ACHN (cell line): ENCODE data around the gene ZMYND15.
A peak's percentile ranks its signal among the peaks of the same experiment; 100 is the strongest.

ENCODE experiments used
- DNase-seq: peaks from one replicate; pipeline ENCODE4 v3.0.0-alpha.2; 2015
- in situ Hi-C: cut with HindIII; loops from 2 replicates; pipeline ENCODE4 v1.10.0; 2017; ENCODE audit warnings: low sequenced_read_pairs, low pct_ligation_motif_present, low pct_unique_long_range_greater_than_20kb

Gene ZMYND15

DNA sequence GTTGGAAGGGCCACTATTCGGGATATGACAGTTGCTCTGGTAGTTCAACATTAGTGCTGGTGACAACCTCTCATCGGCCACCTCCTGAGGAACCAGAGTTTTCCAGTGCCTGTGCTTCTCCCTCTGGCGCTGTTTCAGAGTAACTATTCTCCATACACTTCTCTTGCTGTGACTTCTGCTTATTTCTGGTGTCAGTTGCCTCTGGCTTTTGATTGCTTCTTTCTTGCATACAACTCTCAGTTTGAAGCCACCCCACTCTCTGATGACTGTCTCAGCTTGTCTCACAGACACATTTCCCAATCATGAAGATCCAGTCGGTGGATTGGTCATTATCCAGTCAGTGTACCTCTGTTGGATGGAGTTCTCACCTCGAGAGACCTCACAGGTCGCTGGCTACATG, 28.7 kb downstream of the ZMYND15 start:
- DNase-seq, result no peak
- in situ Hi-C loops, result no loop called here

DNA sequence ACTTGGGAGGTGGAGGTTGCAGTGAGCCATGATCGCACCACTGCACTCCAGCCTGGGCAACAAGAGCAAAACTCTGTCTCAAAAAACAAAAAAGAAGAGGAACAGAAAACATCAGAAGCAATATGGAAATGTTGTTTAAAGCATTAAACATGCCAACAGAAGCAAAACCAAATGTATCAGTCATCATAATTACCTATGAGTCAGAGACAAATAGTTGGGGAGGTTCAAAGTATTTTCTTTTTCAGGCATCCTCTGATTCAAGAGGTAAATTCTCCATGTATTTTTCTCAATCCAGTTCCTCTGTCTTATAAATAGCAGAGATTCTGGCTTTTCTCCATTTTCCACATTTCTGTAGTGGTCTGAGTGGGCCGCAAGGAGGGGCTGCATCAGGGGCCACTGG, 30.0 kb downstream of the ZMYND15 start:
- in situ Hi-C loops, result no loop called here
- DNase-seq, result no peak

DNA sequence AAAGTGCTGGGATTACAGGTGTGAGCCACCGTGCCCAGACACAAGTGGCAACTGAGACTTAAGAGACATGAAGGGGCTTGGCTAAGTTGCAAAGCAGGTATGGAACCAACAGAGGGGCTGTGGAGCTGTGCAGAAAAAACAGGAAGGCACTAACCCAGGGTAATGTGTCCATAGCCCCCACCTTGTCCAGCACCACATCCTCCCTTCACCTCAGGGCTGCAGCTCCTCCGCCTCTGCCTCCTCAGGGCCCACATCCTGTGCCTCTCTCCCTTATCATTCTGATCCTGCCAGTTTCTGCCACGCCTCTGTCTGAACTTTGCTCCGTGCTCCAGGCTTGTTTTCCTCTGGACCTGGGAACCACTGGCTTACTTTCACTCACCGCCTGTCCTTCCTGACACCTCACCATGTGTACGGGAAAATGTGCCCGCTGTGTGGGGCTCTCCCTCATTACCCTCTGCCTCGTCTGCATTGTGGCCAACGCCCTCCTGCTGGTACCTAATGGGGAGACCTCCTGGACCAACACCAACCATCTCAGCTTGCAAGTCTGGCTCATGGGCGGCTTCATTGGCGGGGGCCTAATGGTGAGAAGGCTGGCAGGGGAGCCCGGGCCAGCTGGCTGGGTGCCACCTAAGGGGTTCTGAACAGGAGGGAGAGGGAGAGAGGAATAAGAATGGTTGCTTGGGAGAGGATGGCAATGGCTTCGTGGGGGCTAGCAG, 32.0 kb downstream of the ZMYND15 start, which contains the start of gene TM4SF5:
TSS of gene TM4SF5 (plus strand) at position 368 of the 716 bp plus-strand sequence. CDS start at position 405, 37 bp downstream.
- no peak for DNase-seq
- in situ Hi-C loops, result no loop called here

DNA sequence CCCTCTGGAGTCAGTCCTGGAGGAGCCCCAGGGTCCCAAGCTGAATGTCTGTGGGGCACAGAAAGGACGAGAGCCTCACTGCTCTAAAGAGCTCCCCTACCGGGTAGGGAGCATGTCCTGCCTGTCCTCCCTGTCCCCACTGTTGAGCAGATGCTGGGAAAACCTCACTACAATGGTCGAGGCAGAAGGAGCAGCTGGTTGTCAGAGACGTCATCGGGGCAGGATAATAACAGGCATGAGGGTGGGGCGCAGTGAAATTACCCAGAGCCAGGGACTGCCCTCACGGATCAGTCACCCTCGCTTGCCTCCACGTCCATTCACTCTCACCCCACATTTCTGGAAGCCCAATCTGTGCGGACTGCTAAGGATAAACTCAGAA, 32.6 kb downstream of the ZMYND15 start:
- in situ Hi-C loops, result no loop called here

DNA sequence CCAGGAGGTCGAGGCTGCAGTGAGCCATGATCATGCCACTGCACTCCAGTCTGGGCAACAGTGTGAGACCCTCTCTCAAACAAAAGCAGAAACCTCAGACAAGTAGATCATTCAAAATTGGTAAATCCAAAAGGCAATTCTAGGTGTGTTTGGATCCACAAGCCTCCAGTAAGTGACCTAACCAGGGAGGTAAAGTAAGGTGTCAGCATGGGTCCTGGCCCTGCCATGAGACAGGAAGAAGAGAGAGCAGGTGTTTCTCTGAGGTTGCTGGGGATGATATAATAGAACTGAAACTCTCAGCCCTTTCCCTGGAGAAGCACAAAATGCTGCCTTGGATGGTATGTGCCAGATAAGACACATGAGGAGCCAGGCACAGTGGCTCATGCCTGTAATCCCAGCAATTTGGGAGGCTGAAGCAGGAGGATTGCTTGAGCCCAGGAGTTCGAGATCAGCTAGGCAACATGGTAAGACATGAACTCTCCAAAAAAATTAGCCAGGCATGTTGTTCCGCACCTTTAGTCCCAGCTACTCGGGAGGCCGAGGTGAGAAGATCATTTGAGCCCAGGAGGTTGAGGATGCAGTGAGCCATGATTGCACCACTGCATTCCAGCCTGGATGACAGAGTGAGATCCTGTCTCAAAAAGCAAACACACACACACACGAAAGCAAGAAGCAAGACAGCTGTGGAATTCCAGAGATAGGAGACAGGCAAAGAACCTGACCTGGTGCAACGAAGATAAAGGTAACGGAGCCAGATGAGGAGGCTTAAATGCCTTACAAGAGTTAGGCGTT, 38.5 kb downstream of the ZMYND15 start:
- no peak for DNase-seq
- in situ Hi-C loops, result no loop called here

More for the DNA sequence above, 32.6 kb downstream of the ZMYND15 start:
- no peak for DNase-seq

DNA sequence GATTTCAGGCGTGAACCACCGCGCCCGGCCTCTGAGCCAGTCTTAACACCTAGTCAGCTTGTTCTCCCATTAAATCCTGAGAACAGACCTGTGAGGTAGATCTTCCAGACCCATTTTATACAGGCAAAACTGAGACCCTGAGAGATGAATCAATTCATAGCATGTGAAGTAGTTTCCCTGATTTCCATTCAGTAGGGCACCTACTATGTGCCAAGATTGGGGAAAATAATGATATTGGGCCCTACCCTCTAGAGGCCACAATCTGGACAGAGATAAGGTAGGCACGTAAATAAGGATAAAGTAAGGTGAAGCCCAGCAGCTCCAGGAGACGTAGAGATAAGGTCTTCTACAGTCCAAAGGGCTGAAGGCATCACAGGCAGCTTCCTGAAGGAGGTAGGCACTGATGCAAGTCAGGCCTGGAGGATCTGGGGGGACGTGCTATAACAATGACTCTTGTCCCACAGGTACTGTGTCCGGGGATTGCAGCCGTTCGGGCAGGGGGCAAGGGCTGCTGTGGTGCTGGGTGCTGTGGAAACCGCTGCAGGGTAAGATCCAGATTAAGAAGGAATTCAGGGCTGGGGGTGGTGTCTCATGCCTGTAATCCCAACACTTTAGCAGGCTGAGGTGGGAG, 40.8 kb downstream of the ZMYND15 start:
- in situ Hi-C loops, result no loop called here
- no peak for DNase-seq

DNA sequence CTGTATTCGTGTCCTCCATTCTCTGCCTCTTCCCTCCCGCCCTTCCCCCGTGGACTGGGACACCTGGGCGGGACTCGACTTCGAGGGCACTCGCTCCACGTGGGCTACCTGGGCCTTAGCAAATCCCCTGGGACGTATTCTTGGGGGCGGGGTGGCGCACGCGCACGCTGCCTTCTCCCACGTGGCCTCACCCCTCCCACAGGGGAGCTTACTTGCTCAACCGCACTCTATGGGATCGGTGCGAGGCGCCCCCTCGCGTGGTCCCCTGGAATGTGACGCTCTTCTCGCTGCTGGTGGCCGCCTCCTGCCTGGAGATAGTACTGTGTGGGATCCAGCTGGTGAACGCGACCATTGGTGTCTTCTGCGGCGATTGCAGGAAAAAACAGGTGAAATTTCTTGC, 43.0 kb downstream of the ZMYND15 start:
- in situ Hi-C loops, result no loop called here

DNA sequence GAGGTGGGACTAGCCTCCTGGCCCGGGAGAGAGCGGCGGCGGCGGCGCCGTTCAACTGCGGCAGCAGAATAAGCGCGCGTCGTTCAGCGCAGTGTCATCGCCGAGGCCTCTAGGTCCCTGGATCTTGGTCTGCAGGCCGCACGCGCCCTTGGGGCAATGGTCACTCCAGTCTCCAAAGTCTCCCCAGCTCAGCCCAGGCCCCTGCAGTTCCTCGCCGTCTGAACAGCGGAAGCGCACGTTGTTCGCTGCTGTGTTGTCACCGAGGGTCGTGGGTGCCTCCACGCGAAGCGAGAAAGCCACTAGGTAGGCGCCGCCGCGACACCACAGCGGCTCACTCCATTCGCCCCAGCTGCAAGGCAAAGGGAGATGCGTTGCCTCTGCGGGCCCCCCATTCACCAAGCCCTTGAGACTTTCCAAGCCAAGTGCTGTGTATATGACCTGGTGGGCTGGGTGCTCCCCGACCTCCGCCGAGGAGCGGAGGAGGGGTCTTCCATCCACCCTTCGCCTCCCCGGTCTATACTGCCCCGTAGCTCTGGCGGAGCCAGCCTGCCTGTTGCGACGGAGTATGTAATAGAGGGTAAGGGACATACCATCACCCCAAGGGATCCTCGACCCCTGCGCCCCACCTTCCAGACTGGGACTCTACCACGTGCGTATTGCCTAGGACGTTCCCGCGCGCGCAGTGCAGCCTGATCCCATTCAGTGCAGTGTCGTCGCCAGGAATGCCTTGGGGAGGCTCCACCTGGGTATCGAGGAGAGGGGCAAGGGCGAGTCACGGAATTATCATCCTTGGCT, 45.9 kb downstream of the ZMYND15 start:
- in situ Hi-C loops, result no loop called here
- DNase-seq, result no peak

More for the DNA sequence above, 43.0 kb downstream of the ZMYND15 start:
- no peak for DNase-seq

DNA sequence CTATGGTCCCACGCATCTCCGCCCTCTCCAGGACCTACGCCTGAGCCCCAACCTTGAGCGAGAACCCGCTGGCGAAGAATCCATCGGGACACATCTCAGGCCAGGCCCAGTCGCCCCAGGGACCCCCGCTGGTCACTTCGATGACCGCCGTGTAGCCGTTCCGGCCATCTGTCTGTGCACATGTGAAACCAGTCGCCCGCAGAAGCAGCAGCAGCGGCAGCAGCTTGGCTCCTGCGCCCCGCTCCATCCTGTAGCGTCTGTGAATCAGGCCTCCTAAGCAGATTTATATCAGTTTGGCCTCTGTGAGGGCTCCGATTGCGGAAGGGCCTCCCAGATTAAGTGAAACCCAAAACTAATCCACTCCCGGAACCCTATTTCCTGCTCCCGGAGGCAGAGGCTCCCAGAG, 46.5 kb downstream of the ZMYND15 start, which contains the start of gene VMO1:
TSS of gene VMO1 (minus strand) at position 259 of the 406 bp plus-strand sequence. CDS start at position 247, 12 bp downstream.
- no peak for DNase-seq
- in situ Hi-C loops, result no loop called here

DNA sequence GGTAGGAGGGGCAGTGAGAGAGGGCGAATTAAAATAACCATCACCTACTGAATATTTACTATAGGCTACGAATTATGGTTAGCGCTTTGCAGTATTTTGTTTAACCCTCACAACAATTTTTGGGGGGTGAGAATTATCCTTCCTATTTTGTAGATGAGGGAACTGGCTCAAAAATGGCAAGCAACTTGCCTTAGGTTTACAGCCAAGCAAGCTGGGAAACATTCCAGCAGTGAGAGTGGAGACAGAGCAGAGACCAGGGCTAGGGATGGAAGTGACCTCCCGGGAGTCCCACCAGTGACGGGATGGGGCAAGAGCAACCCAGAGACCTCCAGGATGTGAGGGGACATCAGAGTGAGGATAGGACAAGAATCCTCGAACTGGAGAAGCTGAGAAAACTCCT, 46.9 kb downstream of the ZMYND15 start:
- no peak for DNase-seq
- in situ Hi-C loops, result no loop called here

DNA sequence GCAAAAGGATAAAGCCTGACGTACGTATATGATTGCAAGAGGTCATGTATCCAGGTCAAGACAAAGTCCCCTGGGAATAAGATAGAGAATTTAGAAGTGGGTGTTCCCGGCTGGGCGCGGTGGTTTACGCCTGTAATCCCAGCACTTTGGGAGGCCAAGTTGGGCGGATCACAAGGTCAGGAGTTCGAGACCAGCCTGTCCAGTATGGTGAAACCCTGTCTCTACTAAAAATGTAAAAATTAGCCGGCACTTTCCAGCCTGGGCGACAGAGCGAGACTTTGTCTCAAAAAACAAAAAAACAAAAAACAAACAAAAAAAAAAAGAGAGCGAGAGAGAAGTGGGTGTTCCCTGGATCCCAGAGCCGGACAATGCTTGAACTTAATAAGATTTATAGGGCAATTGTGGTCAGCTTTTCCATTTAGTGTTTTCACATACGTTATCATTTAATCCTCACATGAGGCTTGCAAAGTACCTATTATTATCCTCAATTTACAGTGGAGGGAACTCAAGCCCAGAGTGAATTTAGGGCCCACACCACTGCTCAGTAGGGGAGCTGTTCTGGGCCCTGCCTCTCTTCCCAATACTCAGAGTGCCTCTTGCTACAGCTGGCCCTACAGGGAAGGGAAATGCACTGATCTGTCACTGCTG, 48.6 kb downstream of the ZMYND15 start:
- no peak for DNase-seq
- in situ Hi-C loops, result no loop called here

DNA sequence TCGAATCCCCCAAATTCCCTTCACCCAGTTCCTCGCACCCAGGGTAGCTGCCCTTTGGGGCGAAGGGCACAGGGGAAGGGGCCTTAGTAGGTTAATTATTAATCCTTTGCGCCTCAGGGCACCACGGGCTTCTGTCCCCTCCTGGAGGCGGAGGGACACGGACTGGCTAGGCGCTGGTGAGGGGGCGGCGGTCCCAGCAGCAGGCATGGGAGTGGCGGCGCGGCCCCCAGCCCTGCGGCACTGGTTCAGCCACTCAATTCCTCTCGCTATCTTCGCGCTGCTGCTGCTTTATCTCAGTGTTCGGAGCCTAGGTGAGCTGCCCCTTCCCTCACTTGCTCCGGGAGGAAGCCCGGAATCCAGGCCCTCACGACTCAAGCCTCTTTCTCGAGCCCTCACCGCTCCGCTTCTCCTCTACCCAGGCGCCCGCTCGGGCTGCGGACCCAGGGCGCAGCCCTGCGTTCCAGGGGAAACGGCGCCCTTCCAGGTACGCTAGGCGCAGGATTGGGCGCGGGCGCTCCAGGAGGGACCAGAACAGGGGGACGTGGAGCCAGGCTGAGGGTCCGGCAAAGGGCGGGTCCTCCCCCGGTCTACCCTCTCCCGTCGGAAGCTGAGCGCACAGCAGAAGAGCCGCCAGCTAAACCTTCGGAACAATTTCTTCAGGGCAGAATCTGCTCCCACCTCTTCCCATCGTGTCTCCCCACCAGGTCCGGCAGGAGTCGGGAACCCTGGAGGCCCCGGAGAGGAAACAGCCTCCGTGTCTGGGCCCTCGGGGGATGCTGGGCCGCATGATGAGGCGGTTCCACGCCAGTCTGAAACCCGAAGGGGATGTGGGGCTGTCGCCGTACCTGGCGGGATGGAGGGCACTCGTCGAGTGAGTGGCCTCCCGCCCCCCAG, 49.4 kb downstream of the ZMYND15 start, which contains the start of gene GLTPD2:
TSS of gene GLTPD2 (plus strand) at position 158 of the 894 bp plus-strand sequence. CDS start at position 206, 48 bp downstream.
- DNase-seq, result no peak
- in situ Hi-C loops, result no loop called here

DNA sequence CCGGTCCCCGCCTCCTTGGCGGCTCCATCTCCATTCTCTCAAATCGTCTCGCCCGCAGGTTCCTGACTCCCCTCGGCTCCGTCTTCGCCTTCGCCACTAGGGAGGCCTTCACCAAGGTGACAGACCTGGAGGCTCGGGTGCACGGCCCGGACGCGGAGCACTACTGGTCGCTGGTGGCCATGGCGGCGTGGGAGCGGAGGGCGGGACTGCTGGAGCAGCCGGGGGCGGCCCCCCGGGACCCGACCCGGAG, 50.0 kb downstream of the ZMYND15 start:
- in situ Hi-C loops, result no loop called here

DNA sequence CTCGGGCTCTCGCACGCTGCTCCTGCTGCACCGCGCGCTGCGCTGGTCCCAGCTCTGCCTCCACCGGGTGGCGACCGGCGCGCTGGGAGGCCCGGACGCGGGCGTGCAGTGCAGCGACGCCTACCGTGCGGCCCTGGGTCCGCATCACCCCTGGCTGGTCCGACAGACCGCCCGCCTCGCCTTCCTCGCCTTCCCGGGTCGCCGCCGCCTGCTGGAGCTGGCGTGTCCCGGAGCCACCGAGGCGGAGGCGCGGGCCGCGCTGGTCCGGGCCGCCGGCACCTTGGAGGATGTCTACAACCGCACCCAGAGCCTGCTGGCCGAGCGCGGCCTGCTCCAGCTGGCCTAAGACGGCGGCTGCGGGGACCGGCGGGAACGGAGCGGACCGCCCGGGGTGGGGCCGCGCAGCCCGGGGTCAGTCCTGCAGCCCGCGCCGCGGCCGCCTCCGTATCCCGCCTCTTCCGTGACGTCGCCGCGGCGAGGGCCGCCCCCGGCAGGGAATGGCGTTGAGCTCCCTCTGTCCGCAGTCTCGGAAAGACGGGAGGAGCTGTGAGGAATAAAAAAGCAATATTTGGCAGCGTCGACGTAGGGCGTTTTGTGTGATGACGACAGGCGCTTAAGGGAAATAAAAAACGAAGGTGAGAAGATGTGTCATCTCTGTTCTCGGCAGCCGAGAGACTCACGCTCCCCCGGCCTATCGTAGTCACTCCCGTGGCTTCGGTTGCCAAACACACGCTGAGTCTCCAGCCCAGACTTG, 50.5 kb downstream of the ZMYND15 start:
- peak; percentile 92 for DNase-seq
- in situ Hi-C loops, result no loop called here

More for the DNA sequence above, 50.0 kb downstream of the ZMYND15 start:
- DNase-seq, result no peak

DNA sequence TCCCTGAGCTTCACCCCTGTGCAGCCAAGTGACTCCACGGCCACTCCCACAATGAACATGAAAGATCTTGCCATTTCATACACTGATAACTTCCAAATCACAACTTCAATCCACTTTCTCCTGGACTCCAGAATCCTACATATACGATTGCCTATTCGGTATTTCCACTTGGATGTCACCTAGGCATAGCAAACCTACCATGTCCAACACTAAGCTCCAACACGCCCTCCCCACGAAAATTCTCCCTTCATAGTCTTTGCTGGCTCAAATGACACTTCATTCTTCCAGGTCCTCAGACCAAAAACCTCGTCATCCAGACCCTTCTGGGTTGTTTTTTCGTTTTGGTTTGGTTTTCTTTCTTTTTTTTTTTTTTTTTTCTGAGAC, 51.1 kb downstream of the ZMYND15 start:
- no peak for DNase-seq
- in situ Hi-C loops, result no loop called here

DNA sequence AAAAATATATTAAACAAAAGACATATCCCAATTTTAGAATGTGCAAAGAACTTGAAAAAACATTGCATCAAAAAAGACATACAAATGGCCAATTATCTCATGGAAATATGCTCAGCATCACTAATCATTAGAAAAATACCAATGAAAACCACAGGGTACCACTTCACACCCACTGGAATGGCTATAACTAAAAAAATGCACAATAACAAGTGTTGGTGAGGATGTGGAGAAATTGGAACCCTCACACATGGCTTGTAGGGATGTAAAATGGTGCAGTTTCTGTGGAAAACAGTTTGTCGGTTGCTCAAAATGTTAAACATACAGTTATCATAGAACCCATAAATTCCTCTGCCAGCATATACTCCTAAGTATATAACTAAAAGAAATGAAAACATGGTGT, 55.5 kb downstream of the ZMYND15 start:
- in situ Hi-C loops, result no loop called here
- DNase-seq, result no peak
